ENCODE data around the gene SLC9A9. TPM values are rescaled to one million over a fixed set of nuclear protein-coding genes. Genes with fewer than 3 reads are reported as not detected.

The SLC9A9 gene
- total RNA-seq, 1 donor from 2014 or later: 1.2 TPM

- DNase-seq (ENCODE audit: extremely low read depth, low read depth, low spot score): no peak
These were observed 368.5 kb downstream of the SLC9A9 start for GRCh38 chr3:143479727-143480126.

DNA sequence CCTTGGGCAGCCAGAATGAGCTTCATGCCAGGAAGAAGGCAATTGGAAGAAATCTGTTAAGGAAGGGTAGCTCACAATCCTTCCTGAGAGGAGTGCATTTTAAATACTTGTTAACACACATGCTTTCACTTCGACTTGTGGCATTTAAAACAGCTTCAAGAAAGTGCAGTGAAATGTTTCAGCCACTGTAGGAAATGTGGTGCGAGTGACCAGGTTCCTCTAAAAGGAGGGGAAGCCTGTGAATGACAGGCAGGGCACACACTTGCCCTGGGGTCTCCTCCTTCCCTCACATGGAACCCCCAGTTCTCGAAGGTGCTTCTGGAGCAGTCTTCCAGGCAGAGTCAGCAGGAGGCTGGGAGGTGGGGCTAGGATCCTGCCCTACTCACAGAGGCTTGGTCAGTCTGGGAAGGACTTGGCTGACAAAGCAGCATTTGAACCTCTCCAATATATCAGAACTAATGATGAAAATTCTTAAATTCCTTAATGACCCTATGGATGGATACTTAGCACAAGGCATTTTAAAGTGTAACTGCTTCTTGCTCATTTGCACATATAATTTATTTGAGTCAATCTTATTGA, 370.1 kb downstream of the SLC9A9 start:
- DNase-seq (ENCODE audit: extremely low read depth, low read depth, low spot score): no peak

DNA sequence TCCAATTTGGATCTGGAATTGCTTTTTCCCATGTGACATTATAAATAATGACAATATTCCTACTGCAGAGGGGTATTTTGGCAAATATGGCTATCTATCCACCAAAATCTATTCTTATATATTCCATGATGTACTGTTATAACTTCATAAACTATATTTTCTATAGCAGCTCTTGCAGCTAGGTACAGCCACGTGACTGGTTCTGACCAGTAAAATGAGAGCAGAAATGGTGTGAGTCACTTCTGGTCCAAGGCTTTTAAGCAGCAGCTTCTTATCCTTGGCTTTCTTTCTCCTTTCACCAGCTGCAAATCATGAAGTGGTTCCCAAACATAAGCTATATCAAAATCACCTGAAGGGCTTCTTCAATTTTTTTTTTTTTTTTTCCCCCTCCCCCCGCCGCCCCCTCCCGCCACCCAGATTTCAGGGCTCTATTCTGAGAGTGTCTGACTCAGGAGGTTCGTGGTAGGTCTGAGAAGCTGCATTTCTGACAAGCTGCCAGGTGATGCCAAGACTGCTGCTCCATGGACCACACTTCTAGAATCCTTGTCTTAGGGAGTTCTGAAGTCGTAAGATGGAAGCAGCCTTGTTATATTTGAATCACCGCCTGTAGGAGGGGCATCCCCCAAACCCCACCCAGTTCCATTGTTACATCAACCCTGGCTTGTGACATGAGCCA, 371.2 kb downstream of the SLC9A9 start:
- no peak for DNase-seq (ENCODE audit: extremely low read depth, low read depth, low spot score)

DNA sequence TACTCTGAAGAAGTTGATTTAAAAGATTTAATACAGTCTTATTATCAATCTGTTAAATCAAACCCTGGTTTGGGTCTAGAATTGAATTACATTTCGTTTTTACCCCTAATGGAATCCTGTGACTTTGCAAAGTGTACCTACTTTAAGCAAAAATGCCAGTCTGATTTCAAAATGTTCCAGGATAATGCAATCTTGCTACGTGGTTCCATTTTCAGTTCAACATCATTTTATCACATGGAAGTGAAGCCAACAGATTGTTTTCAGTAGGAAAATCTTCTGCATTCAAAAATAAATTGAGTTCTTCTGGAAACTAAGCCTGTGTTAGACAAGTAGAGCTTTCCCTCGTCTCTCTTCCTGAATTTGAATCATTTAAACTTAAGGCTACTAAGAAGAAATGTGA, 372.3 kb downstream of the SLC9A9 start:
- DNase-seq (ENCODE audit: extremely low read depth, low read depth, low spot score): no peak

DNA sequence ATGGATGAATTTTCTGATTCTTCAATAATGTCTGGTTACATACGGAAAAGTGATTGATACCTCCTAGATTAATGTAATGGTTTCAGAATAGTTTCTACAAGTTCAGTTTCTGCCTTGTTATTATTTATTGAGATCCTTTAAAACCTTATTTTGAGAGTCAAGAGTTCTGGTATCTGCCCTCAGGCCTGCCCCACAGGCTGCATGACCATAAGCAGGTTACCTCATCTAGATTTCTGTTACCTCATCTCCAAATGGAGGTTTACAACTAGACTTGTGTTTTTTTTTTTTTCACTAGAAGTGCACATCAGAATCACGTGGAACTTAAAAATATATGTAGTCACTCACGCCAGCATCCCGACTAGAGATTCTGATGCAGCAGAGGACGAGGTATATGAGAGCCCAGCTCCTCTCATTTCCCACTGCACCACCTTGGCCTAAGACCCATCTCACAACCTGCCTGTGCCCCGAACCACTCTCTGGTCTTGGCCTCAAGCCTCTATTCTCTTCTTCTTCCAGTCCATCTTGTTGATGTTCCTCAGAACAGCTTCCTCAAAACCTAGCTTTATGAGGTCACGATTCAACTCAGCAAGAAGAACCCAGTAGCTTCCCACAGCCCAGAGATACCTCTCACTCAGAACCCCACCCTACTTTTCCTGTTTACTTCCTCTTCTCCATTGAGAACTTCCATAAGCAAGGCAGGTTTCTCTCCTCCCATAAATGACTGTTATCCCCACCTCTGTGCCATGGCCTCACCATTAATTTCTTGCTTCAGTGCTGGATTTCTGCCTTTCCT, 375.3 kb downstream of the SLC9A9 start:
- no peak for DNase-seq (ENCODE audit: extremely low read depth, low read depth, low spot score)

DNA sequence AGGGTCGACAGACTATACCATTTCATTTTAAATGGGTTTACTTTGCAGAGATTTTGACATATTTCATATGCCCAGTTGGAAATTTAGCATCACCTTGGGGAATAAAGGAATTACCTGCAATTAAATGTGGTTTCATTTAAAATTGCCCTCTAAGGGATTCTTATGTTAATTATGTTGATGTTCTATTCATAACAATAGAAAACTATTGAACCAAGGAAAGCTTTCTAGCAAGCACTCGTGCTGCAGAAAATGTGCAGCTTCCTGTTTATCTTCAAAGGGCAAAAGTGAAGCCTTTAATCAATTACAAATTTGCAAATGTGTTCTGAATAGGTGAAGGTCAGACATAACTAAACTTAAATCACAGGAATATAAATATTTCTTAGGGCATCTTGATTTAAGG, 376.6 kb downstream of the SLC9A9 start:
- DNase-seq (ENCODE audit: extremely low read depth, low read depth, low spot score): no peak

- DNase-seq (ENCODE audit: extremely low read depth, low read depth, low spot score): no peak
These were observed 379.1 kb downstream of the SLC9A9 start for GRCh38 chr3:143469159-143469558.

- DNase-seq (ENCODE audit: extremely low read depth, low read depth, low spot score): no peak
These were observed 382.6 kb downstream of the SLC9A9 start for GRCh38 chr3:143465666-143466065.

GRCh38 chr3:143464850-143465249, 383.4 kb downstream of the SLC9A9 start:
- DNase-seq (ENCODE audit: extremely low read depth, low read depth, low spot score): no peak

DNA sequence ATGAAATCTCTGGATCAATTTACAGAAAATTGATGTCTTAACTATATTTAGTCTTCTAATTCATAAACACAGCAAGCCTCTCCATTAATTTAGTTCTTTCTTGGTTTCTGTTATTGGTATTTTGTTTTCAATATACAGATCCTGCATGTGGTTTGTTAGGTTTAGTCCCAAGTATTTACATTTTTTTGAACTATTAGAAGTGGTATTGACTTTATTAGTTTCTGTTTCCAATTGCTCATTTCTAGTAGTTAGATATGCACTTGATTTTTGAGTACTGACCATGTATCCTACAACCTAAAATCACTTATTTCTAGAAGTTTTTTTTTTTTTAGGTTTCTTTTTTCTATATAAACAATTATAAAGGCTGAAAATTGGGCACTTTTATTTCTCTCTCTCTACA, 392.8 kb downstream of the SLC9A9 start:
- DNase-seq (ENCODE audit: extremely low read depth, low read depth, low spot score): no peak

DNA sequence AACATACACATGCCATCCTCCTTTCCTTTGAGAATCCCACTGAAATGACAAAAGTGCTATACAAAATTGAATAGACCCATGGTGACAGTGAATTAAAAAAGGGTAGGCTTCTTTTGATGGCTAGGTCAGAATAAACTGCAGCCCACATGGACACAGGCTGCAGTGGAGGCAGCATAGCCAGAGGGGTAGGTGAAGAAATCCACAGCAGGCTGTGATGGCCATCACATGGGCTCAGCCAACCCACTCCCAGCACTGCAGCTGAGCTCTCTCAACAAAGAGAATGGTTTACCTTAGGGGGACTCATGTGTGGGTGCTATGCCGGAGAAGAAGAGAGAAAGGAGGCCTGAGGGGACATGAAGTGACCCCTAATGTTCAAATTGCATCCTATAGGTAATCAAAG, 397.6 kb downstream of the SLC9A9 start:
- DNase-seq (ENCODE audit: extremely low read depth, low read depth, low spot score): no peak

- DNase-seq (ENCODE audit: extremely low read depth, low read depth, low spot score): no peak
These were observed 400.8 kb downstream of the SLC9A9 start for GRCh38 chr3:143447491-143447890.

- no peak for DNase-seq (ENCODE audit: extremely low read depth, low read depth, low spot score)
These were observed 403.1 kb downstream of the SLC9A9 start for GRCh38 chr3:143445118-143445517.

DNA sequence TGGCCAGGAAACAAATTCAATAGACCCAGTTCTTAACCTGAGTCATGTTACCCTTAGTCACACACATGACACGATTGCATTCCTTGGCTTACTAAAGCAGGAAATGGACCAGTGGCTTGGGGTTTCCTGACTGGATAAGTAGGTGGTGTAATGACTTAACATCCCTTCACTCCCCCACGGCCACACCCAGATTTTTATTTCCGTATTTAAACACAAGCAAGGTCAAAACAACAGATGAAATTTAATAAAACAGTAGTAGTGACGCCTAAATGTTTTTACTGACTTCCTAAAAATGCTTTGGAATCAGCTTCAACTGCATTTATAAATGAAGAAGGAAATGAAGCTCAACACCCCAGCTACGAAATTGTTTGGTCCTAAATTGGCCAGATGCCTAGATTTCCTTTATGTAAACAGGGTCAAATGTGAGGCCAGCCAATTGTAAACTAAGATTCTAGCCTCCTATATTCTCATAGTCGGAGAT, 404.4 kb downstream of the SLC9A9 start:
- DNase-seq (ENCODE audit: extremely low read depth, low read depth, low spot score): peak; percentile 99

- no peak for DNase-seq (ENCODE audit: extremely low read depth, low read depth, low spot score)
These were observed 405.3 kb downstream of the SLC9A9 start for GRCh38 chr3:143442814-143443447.

DNA sequence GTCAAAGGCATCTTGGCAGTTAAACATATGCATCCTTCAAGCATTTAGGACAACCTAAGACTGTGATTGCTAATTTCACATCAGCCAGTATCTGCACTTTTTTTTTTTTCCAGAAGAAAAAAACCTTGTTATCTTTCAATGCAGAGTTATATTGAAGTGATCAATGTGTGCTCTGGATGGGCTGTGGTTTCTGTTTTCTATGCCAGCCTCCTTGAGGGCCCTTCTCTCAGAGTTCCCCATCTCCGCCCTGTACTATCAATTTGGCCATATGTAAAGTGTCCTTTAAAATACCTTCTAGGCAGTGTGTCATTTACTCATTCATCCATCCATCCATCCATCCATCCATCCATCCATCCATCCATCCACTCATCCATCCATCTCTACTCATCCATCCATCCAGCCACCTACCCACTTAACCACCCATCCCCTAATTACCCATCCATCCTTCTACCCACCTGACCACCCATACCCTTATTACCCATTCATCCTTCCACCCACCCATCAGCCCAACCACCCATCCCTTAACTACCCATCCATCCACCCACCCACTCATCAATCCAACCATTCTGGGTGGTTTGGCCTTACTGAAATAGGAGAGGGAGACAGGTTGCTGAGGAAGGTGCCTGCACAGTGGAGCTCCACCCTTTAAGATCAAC, 406.6 kb downstream of the SLC9A9 start:
- no peak for DNase-seq (ENCODE audit: extremely low read depth, low read depth, low spot score)

- no peak for DNase-seq (ENCODE audit: extremely low read depth, low read depth, low spot score)
These were observed 408.5 kb downstream of the SLC9A9 start for GRCh38 chr3:143439817-143440216.

DNA sequence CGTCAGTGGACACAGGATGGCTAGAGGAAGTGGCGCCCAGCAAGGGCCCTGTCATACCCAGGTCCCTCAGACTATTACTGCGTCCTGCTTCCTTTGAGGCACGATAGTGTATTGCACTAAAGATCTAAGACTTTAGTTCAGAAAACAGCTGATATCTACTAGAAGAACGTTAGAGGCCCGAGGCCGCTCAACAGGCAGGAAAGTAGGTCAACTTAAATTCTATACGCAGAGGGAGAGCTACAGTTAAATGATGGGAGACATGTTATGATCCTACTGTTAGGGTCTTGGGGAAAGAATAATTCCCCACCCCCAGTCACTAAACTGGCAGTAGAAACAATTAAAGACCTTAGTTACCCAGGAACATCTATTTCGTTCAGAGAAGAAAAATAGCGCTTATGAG, 410.9 kb downstream of the SLC9A9 start:
- DNase-seq (ENCODE audit: extremely low read depth, low read depth, low spot score): no peak

- DNase-seq (ENCODE audit: extremely low read depth, low read depth, low spot score): no peak
These were observed 411.9 kb downstream of the SLC9A9 start for GRCh38 chr3:143436231-143436930.

DNA sequence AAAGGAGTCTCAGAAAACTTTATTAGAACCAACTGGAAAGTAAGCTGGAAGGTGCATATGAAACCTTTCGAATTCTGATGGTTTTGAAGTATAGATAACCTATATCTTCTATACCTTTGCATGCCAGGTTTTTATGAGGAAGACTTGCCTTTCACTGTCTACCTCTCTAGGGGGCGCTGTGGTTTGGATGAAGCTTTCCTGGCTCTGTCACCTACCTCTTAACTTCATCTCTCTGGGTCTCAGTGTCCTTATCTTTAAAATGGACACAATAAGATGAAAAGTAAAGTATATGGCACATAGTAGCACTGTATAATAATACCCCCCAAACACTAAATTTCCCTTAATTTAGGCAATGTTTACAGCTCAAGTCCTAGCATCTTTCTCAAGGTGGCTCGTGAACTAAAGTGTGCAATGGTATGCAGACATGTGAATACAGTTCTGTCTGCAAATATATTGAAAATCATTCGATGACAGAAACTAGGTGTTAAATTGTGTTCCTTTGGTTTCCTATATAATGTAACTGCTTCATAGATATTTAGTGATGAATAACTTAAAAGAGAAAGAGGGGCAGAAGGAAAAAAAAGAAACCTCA, 414.4 kb downstream of the SLC9A9 start:
- no peak for DNase-seq (ENCODE audit: extremely low read depth, low read depth, low spot score)

Data from glomerular endothelial cell (primary cell).